Lower lobe of right lung (tissue), 2 donors: Measurements from ENCODE around the gene HOXC6. TPM values are rescaled to one million over a fixed set of nuclear protein-coding genes. Genes with fewer than 3 reads are reported as not detected.
A peak's percentile ranks its signal among the peaks of the same experiment; 100 is the strongest.

Source experiments
- ATAC-seq, 2 donors: fragments of 200-7000 bp; cut with Tn5 transposase; one replicate each; pipeline ENCODE4 v1.9.1; 2020 to 2022; ENCODE audit warnings: mild to moderate bottlenecking in 2 of 2, moderate library complexity in 2 of 2
- DNase-seq: peaks from one replicate; pipeline ENCODE4 v3.0.0-alpha.2; 2020
- H3K27ac ChIP-seq: fragments of 200-600 bp; one replicate; pipeline ENCODE4 v1.8.0; 2022
- H3K27me3 ChIP-seq: fragments of 200-600 bp; one replicate; pipeline ENCODE4 v1.8.0; 2022; ENCODE audit warnings: low read depth
- H3K36me3 ChIP-seq: fragments of 200-600 bp; one replicate; pipeline ENCODE4 v1.8.0; 2022; ENCODE audit warnings: mild to moderate bottlenecking
- H3K4me1 ChIP-seq: fragments of 200-600 bp; one replicate; pipeline ENCODE4 v1.8.0; 2022
- H3K4me3 ChIP-seq: fragments of 200-600 bp; one replicate; pipeline ENCODE4 v1.8.0; 2022; ENCODE audit warnings: mild to moderate bottlenecking
- H3K9me3 ChIP-seq: fragments of 200-600 bp; one replicate; pipeline ENCODE4 v1.8.0; 2022
- CTCF ChIP-seq: fragments of 200-600 bp; IDR thresholded peaks from one replicate; pipeline ENCODE4 v1.8.0; 2022; ENCODE audit warnings: antibody characterized with exemption, mild to moderate bottlenecking
- intact Hi-C: fragments of 100-400 bp; cut with DNase I; formaldehyde crosslinking; loops from one replicate; pipeline ENCODE4 v1.11.0; 2022
- total RNA-seq: library from RNA; stranded (reverse); fragmentation: NEBNext Ultra II Directional; extraction: Animal tissue kit (Norgen Biotek cat#: 25700); gene quantifications from one replicate; pipeline ENCODE4 v1.2.1, GENCODE V29; 2021
- donor health status: DM: no; HTN: yes; CAD: no; lungs with severe emphysema.

The HOXC6 gene
- total RNA-seq, 1 donor from 2014 or later = 0.50 TPM

GRCh38 chr12:54005531-54005852 lies 22.7 kb upstream of the HOXC6 start:
- H3K4me3 ChIP-seq = no peak overlapping the region
- peaks cover 96% of the 10 kb centered on the region for H3K27me3 ChIP-seq
- intact Hi-C loops = no loop called here
- no peak for TF ChIP-seq CTCF
- peaks cover 25% of the 10 kb centered on the region for H3K4me1 ChIP-seq
- no peak for DNase-seq
- ATAC-seq = no peak
- H3K27ac ChIP-seq = no peak overlapping the region
- no peaks in the 10 kb centered on the region for H3K36me3 ChIP-seq
- H3K9me3 ChIP-seq = no peaks in the 10 kb centered on the region

GRCh38 chr12:54005853-54006558 lies 22.2 kb upstream of the HOXC6 start:
- Histone ChIP-seq H3K27me3 (peaks cover 96% of the 10 kb centered on the region), H3K4me1 (peaks cover 25% of the 10 kb centered on the region), H3K27ac (no peak overlapping the region), H3K4me3 (peak overlapping the region; percentile 44), H3K9me3 (no peaks in the 10 kb centered on the region), H3K36me3 (no peaks in the 10 kb centered on the region)
- DNase-seq (peak; percentile 92), ATAC-seq (peak; percentile 90 to 92)
- peak; percentile 94 for TF ChIP-seq CTCF
- intact Hi-C loops = no loop called here

- peaks cover 96% of the 10 kb centered on the region for H3K27me3 ChIP-seq
- DNase-seq (no peak), ATAC-seq (no peak)
- H3K9me3 ChIP-seq = no peaks in the 10 kb centered on the region
- no peak for TF ChIP-seq CTCF
- H3K4me3 ChIP-seq = peak overlapping the region; percentile 44
- H3K4me1 ChIP-seq = peaks cover 25% of the 10 kb centered on the region
- no peaks in the 10 kb centered on the region for H3K36me3 ChIP-seq
- intact Hi-C loops = no loop called here
- H3K27ac ChIP-seq = no peak overlapping the region
Observed at GRCh38 chr12:54006559-54007220, 21.6 kb upstream of the HOXC6 start.

DNA sequence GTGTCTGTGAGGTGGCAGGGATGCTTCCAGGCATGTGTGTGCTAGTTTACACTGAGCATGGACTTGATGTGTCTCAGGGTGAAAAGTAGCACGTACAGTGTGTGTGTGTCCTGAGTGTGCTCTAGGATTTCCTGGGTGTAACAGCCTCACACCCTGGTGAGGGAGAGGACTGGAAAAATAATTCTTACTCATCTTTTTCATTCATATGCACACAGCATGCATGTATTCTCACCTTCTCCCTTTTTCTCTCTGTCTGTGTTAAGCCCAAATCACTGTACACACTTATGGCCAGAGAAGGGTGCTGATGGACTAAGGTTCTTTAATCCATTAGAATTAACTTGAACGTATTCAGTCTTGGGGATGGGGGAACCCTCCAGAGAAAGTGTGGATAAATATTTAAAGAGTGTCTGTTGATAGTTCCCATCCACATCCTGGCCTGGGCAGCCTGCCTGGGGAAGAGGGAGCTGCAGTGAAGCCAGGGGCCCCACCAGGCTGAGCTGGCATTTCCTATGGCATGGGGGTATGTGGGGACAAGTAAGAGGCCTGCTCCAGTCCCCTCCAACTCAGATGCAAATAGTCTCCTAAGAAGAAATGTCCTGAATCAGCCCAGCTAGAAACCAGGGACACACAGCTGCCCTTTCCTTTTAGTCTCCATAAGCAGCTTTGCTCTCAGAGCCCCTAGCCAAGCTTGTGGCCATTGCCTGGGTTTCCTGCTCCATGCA lies 20.5 kb upstream of the HOXC6 start:
- H3K27me3 ChIP-seq = peaks cover 96% of the 10 kb centered on the region
- DNase-seq (no peak), ATAC-seq (no peak)
- H3K4me3 ChIP-seq = no peak overlapping the region
- no peaks in the 10 kb centered on the region for H3K36me3 ChIP-seq
- no peak for TF ChIP-seq CTCF
- peaks cover 25% of the 10 kb centered on the region for H3K4me1 ChIP-seq
- intact Hi-C loops = no loop called here
- H3K9me3 ChIP-seq = no peaks in the 10 kb centered on the region
- no peak overlapping the region for H3K27ac ChIP-seq

- H3K36me3 ChIP-seq = no peaks in the 10 kb centered on the region
- H3K4me1 ChIP-seq = peaks cover 25% of the 10 kb centered on the region
- no peak for TF ChIP-seq CTCF
- no peak overlapping the region for H3K4me3 ChIP-seq
- DNase-seq = no peak
- no peaks in the 10 kb centered on the region for H3K9me3 ChIP-seq
- H3K27ac ChIP-seq = no peak overlapping the region
- intact Hi-C loops = no loop called here
- no peak for ATAC-seq
- H3K27me3 ChIP-seq = peaks cover 96% of the 10 kb centered on the region
Observed at GRCh38 chr12:54008260-54008552, 20.0 kb upstream of the HOXC6 start.
